Glomerular endothelial cell (primary cell): ENCODE data around the gene SUV39H1. TPM values are rescaled to one million over a fixed set of nuclear protein-coding genes. Genes with fewer than 3 reads are reported as not detected.
"Not testable (repeated sequence)": the region's sequence is repeated elsewhere in the genome, so short reads cannot be mapped to it uniquely, and the experiment has no call there.

Experiments used
- DNase-seq: peaks from one replicate; pipeline ENCODE4 v3.0.0-alpha.2; 2011; ENCODE audit warnings: low read depth, low spot score; ENCODE audit errors: extremely low read depth
- total RNA-seq: library from RNA; depleted of rRNA; stranded (reverse); fragments of >200 nt; gene quantifications from 2 replicates; pipeline ENCODE4 v1.2.3, GENCODE V29; 2015

SUV39H1 gene
- total RNA-seq: 4.4 and 10.0 TPM in 2 replicates

- DNase-seq: no peak
Measured at GRCh38 chrX:48696301-48696908, at the start of gene SUV39H1. Gene SUV39H1, plus strand, starts transcription at chrX:48696734. Its CDS starts 51 bp downstream, at chrX:48696785.

GRCh38 chrX:48648336-48648751, 48.2 kb upstream of the SUV39H1 start:
- DNase-seq: no peak

- no peak for DNase-seq
Measured at GRCh38 chrX:48649102-48649501, 47.4 kb upstream of the SUV39H1 start.

GRCh38 chrX:48652055-48652579, 44.4 kb upstream of the SUV39H1 start:
- not testable (repeated sequence) for DNase-seq

GRCh38 chrX:48654746-48655145, 41.8 kb upstream of the SUV39H1 start:
- DNase-seq: not testable (repeated sequence)

GRCh38 chrX:48659686-48660085, 36.8 kb upstream of the SUV39H1 start:
- not testable (repeated sequence) for DNase-seq

GRCh38 chrX:48663241-48663640, 33.3 kb upstream of the SUV39H1 start:
- no peak for DNase-seq

- no peak for DNase-seq
Measured at GRCh38 chrX:48664156-48664555, 32.4 kb upstream of the SUV39H1 start.

GRCh38 chrX:48665991-48666390, 30.5 kb upstream of the SUV39H1 start:
- no peak for DNase-seq

- DNase-seq: no peak
Measured at GRCh38 chrX:48666649-48667048, 29.9 kb upstream of the SUV39H1 start.

- DNase-seq: no peak
Measured at GRCh38 chrX:48667509-48667908, 29.0 kb upstream of the SUV39H1 start.

- not testable (repeated sequence) for DNase-seq
Measured at GRCh38 chrX:48668187-48668586, 28.3 kb upstream of the SUV39H1 start.

- no peak for DNase-seq
Measured at GRCh38 chrX:48676106-48676892, 20.2 kb upstream of the SUV39H1 start.

- no peak for DNase-seq
Measured at GRCh38 chrX:48676893-48677270, 19.7 kb upstream of the SUV39H1 start.

- no peak for DNase-seq
Measured at GRCh38 chrX:48677516-48677915, 19.0 kb upstream of the SUV39H1 start.

GRCh38 chrX:48680467-48680866, 16.1 kb upstream of the SUV39H1 start:
- not testable (repeated sequence) for DNase-seq

- DNase-seq: not testable (repeated sequence)
Measured at GRCh38 chrX:48680925-48681324, 15.6 kb upstream of the SUV39H1 start.

- no peak for DNase-seq
Measured at GRCh38 chrX:48681539-48682183, 14.9 kb upstream of the SUV39H1 start.

- DNase-seq: not testable (repeated sequence)
Measured at GRCh38 chrX:48682795-48683194, 13.7 kb upstream of the SUV39H1 start.

- no peak for DNase-seq
Measured at GRCh38 chrX:48683411-48683982, 13.0 kb upstream of the SUV39H1 start, which contains the start of gene WAS. Gene WAS, plus strand, starts transcription at chrX:48683799. Its CDS starts 55 bp downstream, at chrX:48683854.

GRCh38 chrX:48684134-48684533, 12.4 kb upstream of the SUV39H1 start:
- no peak for DNase-seq
